Measurements from ENCODE around the gene SUCLG2. TPM values are rescaled to one million over a fixed set of nuclear protein-coding genes. Genes with fewer than 3 reads are reported as not detected.

The SUCLG2 gene
- total and polyA plus RNA-seq, 2 of the 4 experiments (the other 2 are of a cell fraction): 26.8 to 34.6 TPM

DNA sequence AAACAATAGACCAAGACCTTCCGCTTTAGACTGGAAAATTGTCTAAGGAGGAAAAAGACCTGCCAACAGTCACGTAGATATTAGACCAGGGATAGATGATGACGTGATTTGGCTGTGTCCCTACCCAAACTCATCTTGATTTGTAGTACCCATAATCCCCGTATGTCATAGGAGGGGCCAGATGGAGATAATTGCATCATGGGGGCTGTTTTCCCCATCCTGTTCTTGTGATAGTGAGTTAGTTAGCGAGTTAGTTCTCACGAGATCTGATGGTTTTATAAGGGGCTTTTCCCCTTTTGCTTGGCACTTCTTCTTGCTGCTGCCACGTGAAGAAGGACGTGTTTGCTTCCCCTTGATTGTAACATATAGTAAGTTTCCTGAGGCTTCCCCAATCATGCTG, 31.7 kb upstream of the SUCLG2 start:
- dilution Hi-C loops (cut with HindIII; ENCODE audit: low sequenced_read_pairs, unreplicated experiment) (no loop called here), intact Hi-C loops (cut with micrococcal nuclease) (no loop called here), in situ Hi-C loops (cut with MboI; ENCODE audit: low sequenced_read_pairs) (no loop called here)
- Histone ChIP-seq H3K79me1 (ENCODE audit: low read depth in 1 of 2, low read length in 2 of 2) (no peaks in the 10 kb centered on the region), H3K4me1 (ENCODE audit: control insufficient read depth, insufficient read depth, low read length) (no peaks in the 10 kb centered on the region), H4K91ac (ENCODE audit: insufficient read depth, low read depth, low read length) (no peak overlapping the region), H3K36me3 (ENCODE audit: control insufficient read depth, insufficient read depth, low read length) (no peaks in the 10 kb centered on the region), H3K9me3 (ENCODE audit: control insufficient read depth, insufficient read depth, low read length) (no peaks in the 10 kb centered on the region), H2AFZ (replicated peaks; ENCODE audit: low read length, poor library complexity) (no peak overlapping the region), H2BK15ac (ENCODE audit: low read depth, low read length) (no peak overlapping the region), H3K23ac (ENCODE audit: low read depth, low read length) (no peak overlapping the region), H4K5ac (ENCODE audit: low read depth, low read length) (no peak overlapping the region), H3K9me1 (ENCODE audit: insufficient read depth, low read length) (no peaks in the 10 kb centered on the region), H3K27ac (ENCODE audit: insufficient read depth, low read length) (no peak overlapping the region), H2AK5ac (ENCODE audit: low read depth, low read length) (no peak overlapping the region), H2BK120ac (ENCODE audit: low read depth, low read length) (no peak overlapping the region), H2AK9ac (replicated peaks; ENCODE audit: low read depth, low read length, poor library complexity) (no peak overlapping the region), H4K20me1 (ENCODE audit: insufficient read depth, low read length) (no peaks in the 10 kb centered on the region), H3K9ac (ENCODE audit: low read depth, low read length) (no peak overlapping the region), H4K8ac (ENCODE audit: low read depth in 2 of 2, low read length in 2 of 2) (no peak overlapping the region), H2BK5ac (ENCODE audit: low read depth, low read length, poor library complexity, severe bottlenecking) (no peak overlapping the region), H3K18ac (ENCODE audit: low read depth, low read length) (no peak overlapping the region), H3K56ac (ENCODE audit: extremely low read depth, insufficient read depth, low read length) (no peak overlapping the region), H3K4me2 (ENCODE audit: low read depth, low read length) (no peak overlapping the region), H3K27me3 (ENCODE audit: control insufficient read depth, insufficient read depth, low read length) (no peaks in the 10 kb centered on the region), H3K4ac (ENCODE audit: low read depth, low read length) (no peak overlapping the region), H3K4me3 (ENCODE audit: insufficient read depth, low read depth, low read length) (no peak overlapping the region), H3K14ac (replicated peaks; ENCODE audit: low read depth, low read length) (no peak overlapping the region), H2BK20ac (ENCODE audit: low read depth, low read length) (no peak overlapping the region)
- POLR2A ChIA-PET (ENCODE audit: unreplicated experiment): no interaction called here
- no peak for DNase-seq
- WGBS, 2 experiments (ENCODE audit: extremely low coverage in 2 of 2, insufficient read length in 1 of 2): no CpG with 5 or more reads among the region's 8 CpGs
- TF ChIP-seq RAD21 (IDR thresholded peaks at IDR 0.05; ENCODE audit: low read length): no peak
- no peak for TF ChIP-seq USF2 (IDR thresholded peaks at IDR 0.05; ENCODE audit: low read depth, low read length)
- TF ChIP-seq NFE2L2 (IDR thresholded peaks at IDR 0.05; ENCODE audit: low read depth, low read length): no peak
- no peak for TF ChIP-seq MAZ (IDR thresholded peaks at IDR 0.05; ENCODE audit: borderline replicate concordance, low read depth, low read length)
- TF ChIP-seq RFX5 (IDR thresholded peaks at IDR 0.05; ENCODE audit: low read depth, low read length): no peak
- TF ChIP-seq CEBPB (IDR thresholded peaks at IDR 0.05; ENCODE audit: low read depth, low read length): no peak
- TF ChIP-seq RCOR1 (IDR thresholded peaks at IDR 0.05; ENCODE audit: insufficient replicate concordance, low read length): no peak
- no peak for TF ChIP-seq MXI1 (IDR thresholded peaks at IDR 0.05; ENCODE audit: borderline replicate concordance, low read depth, low read length)
- no peak for TF ChIP-seq CTCF (conservative IDR thresholded peaks at IDR 0.05; ENCODE audit: low read depth, low read length)
- no peak for TF ChIP-seq BHLHE40 (IDR thresholded peaks at IDR 0.05; ENCODE audit: low read depth, low read length)
- no peak for TF ChIP-seq POLR2A (IDR thresholded peaks at IDR 0.05; ENCODE audit: low read depth, low read length)
- no peak for TF ChIP-seq FOS (IDR thresholded peaks at IDR 0.05; ENCODE audit: low read depth, low read length)
- no peak for TF ChIP-seq SMC3 (IDR thresholded peaks at IDR 0.05; ENCODE audit: low read depth, low read length)
- no peak for TF ChIP-seq CHD1 (IDR thresholded peaks at IDR 0.05; ENCODE audit: low read depth, low read length)
- TF ChIP-seq, protein P1, sequence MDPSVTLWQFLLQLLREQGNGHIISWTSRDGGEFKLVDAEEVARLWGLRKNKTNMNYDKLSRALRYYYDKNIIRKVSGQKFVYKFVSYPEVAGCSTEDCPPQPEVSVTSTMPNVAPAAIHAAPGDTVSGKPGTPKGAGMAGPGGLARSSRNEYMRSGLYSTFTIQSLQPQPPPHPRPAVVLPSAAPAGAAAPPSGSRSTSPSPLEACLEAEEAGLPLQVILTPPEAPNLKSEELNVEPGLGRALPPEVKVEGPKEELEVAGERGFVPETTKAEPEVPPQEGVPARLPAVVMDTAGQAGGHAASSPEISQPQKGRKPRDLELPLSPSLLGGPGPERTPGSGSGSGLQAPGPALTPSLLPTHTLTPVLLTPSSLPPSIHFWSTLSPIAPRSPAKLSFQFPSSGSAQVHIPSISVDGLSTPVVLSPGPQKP (IDR thresholded peaks at IDR 0.05; ENCODE audit: borderline replicate concordance, low read depth, low read length): no peak
- TF ChIP-seq MAFK (IDR thresholded peaks at IDR 0.05; ENCODE audit: low read depth, low read length): no peak
- no TSS peak for BruUV-seq (replicated peaks)
- no peak for ATAC-seq (ENCODE audit: low read depth)
- CTCF ChIA-PET: no interaction called here

Measured in IMR-90 (cell line).